BJ (cell line): ENCODE data around the gene BPI. TPM values are rescaled to one million over a fixed set of nuclear protein-coding genes. Genes with fewer than 3 reads are reported as not detected.

ENCODE experiments used
- CTCF ChIA-PET: fragments of 350-600 bp; formaldehyde crosslinking; extraction: SDS; loops from one replicate; lab custom pipeline; 2021; ENCODE audit warnings: antibody characterized with exemption, inconsistent platforms; lab: Yijun Ruan, JAX
- POLR2A ChIA-PET: fragments of 300-600 bp; sonication (Branson Sonifier 250); formaldehyde crosslinking; extraction: SDS; loops from one replicate; lab custom pipeline; 2021; ENCODE audit warnings: antibody characterized with exemption; lab: Charles Lee
- DNase-seq: peaks from one replicate; pipeline ENCODE4 v3.0.0-alpha.2; 2011; ENCODE audit warnings: low read depth
- H3K27me3 ChIP-seq: 2 replicates; pipeline ENCODE4 v1.6.0; 2011; ENCODE audit warnings: low read length; ENCODE audit not compliant: control insufficient read depth, insufficient read depth
- H3K36me3 ChIP-seq: 2 replicates; pipeline ENCODE4 v1.5.1; 2011; ENCODE audit warnings: low read length; ENCODE audit not compliant: control insufficient read depth, insufficient read depth
- H3K4me3 ChIP-seq: 2 replicates; pipeline ENCODE4 v1.5.1; 2011; ENCODE audit warnings: low read depth, mild to moderate bottlenecking, control low read depth, low read length
- CTCF ChIP-seq: IDR thresholded peaks from 2 replicates; pipeline ENCODE4 v1.5.1; 2011; ENCODE audit warnings: low read depth, mild to moderate bottlenecking, control low read depth, inconsistent platforms, low read length, moderate library complexity; ENCODE audit not compliant: insufficient read depth
- polyA plus RNA-seq: library from polyadenylated mRNA; depleted of rRNA; stranded (reverse); fragments of >200 nt; gene quantifications from 2 replicates; pipeline ENCODE4 v1.2.3, GENCODE V29; 2011

The BPI gene
- polyA plus RNA-seq, 1 experiment: 1.1 TPM

GRCh38 chr20:38331245-38331644 lies 27.3 kb downstream of the BPI start:
- POLR2A ChIA-PET: no interaction called here
- H3K36me3 ChIP-seq: no peaks in the 10 kb centered on the region
- CTCF ChIA-PET: interaction anchor here (0.8 to 2.5 kb wide), 4 partner anchors 9 to 101 kb away, joined by 3 to 7 read pairs (median 3); no protein-coding TSS in a partner anchor
- peaks cover 27% of the 10 kb centered on the region for H3K27me3 ChIP-seq
- no peak for TF ChIP-seq CTCF
- DNase-seq: no peak
- H3K4me3 ChIP-seq: no peak overlapping the region

GRCh38 chr20:38331814-38332213 lies 27.9 kb downstream of the BPI start:
- ChIA-PET POLR2A (no interaction called here), CTCF (interaction anchor here (0.8 to 2.5 kb wide), 4 partner anchors 10 to 259 kb away, joined by 3 to 7 read pairs (median 3); no protein-coding TSS in a partner anchor)
- no peaks in the 10 kb centered on the region for H3K36me3 ChIP-seq
- DNase-seq: no peak
- no peak for TF ChIP-seq CTCF
- H3K27me3 ChIP-seq: peaks cover 28% of the 10 kb centered on the region
- no peak overlapping the region for H3K4me3 ChIP-seq

GRCh38 chr20:38334016-38334415 lies 30.1 kb downstream of the BPI start:
- Histone ChIP-seq H3K36me3 (no peaks in the 10 kb centered on the region), H3K27me3 (peaks cover 23% of the 10 kb centered on the region), H3K4me3 (no peak overlapping the region)
- POLR2A ChIA-PET: no interaction called here
- no peak for TF ChIP-seq CTCF
- CTCF ChIA-PET: no interaction called here
- DNase-seq: no peak

GRCh38 chr20:38336726-38337125 lies 32.8 kb downstream of the BPI start:
- POLR2A ChIA-PET: no interaction called here
- CTCF ChIA-PET: interaction anchor here (1.0 to 1.5 kb wide), 3 partner anchors 17 to 773 kb away, joined by 3 to 5 read pairs (median 3); no protein-coding TSS in a partner anchor
- Histone ChIP-seq H3K4me3 (no peak overlapping the region), H3K36me3 (no peaks in the 10 kb centered on the region), H3K27me3 (peaks cover 14% of the 10 kb centered on the region)
- no peak for DNase-seq
- TF ChIP-seq CTCF: no peak

GRCh38 chr20:38337561-38338140 lies 33.7 kb downstream of the BPI start:
- ChIA-PET POLR2A (no interaction called here), CTCF (interaction anchor here (1.0 to 3.9 kb wide), 4 partner anchors 16 to 71 kb away, joined by 3 to 16 read pairs (median 4); no protein-coding TSS in a partner anchor)
- H3K4me3 ChIP-seq: no peak overlapping the region

More at GRCh38 chr20:38337561-38338140, 33.7 kb downstream of the BPI start:
- Histone ChIP-seq H3K27me3 (peaks cover 13% of the 10 kb centered on the region), H3K36me3 (no peaks in the 10 kb centered on the region)
- no peak for DNase-seq
- peak; percentile 27; the same call in 1 of the 2 replicates for TF ChIP-seq CTCF
